Osteocyte (in vitro differentiated cells): ENCODE data around the gene LRRC4C. TPM values are rescaled to one million over a fixed set of nuclear protein-coding genes. Genes with fewer than 3 reads are reported as not detected.

Experiments
- DNase-seq: peaks from one replicate; pipeline ENCODE4 v3.0.0; 2021; ENCODE audit warnings: mixed read lengths; ENCODE audit not compliant: unreplicated experiment; ENCODE audit errors: extremely low spot score
- H3K27ac Mint-ChIP-seq: one replicate; pipeline ENCODE4 v1.8.0; 2021; ENCODE audit warnings: mild to moderate bottlenecking, mixed read lengths; ENCODE audit not compliant: unreplicated experiment
- H3K27me3 Mint-ChIP-seq: one replicate; pipeline ENCODE4 v1.8.0; 2021; ENCODE audit warnings: mixed read lengths; ENCODE audit not compliant: unreplicated experiment
- H3K36me3 Mint-ChIP-seq: one replicate; pipeline ENCODE4 v1.8.0; 2021; ENCODE audit warnings: mixed read lengths; ENCODE audit not compliant: unreplicated experiment
- H3K4me1 Mint-ChIP-seq: one replicate; pipeline ENCODE4 v1.8.0; 2021; ENCODE audit warnings: mixed read lengths; ENCODE audit not compliant: unreplicated experiment
- H3K4me3 Mint-ChIP-seq: one replicate; pipeline ENCODE4 v1.8.0; 2021; ENCODE audit warnings: mild to moderate bottlenecking, moderate library complexity, mixed read lengths; ENCODE audit not compliant: unreplicated experiment
- H3K9me3 Mint-ChIP-seq: one replicate; pipeline ENCODE4 v1.8.0; 2021; ENCODE audit warnings: mixed read lengths; ENCODE audit not compliant: unreplicated experiment
- CTCF ChIP-seq: fragments of 200-600 bp; sonication (generic); IDR thresholded peaks from 2 replicates; pipeline ENCODE4 v1.5.0; 2021; ENCODE audit warnings: antibody characterized with exemption, mild to moderate bottlenecking, moderate library complexity
- total RNA-seq: library from RNA; stranded (reverse); gene quantifications from 2 replicates; pipeline ENCODE4 v1.2.1, GENCODE V29; 2021

Gene LRRC4C
- total RNA-seq, 1 donor from 2014 or later, result 0.16 TPM

- H3K4me1 Mint-ChIP-seq, result no peaks in the 10 kb centered on the region
- H3K36me3 Mint-ChIP-seq, result no peaks in the 10 kb centered on the region
- no peaks in the 10 kb centered on the region for H3K27me3 Mint-ChIP-seq
- no peak for TF ChIP-seq CTCF
- peaks cover 7% of the 10 kb centered on the region for H3K9me3 Mint-ChIP-seq
- no peak overlapping the region for H3K4me3 Mint-ChIP-seq
- DNase-seq, result no peak
- H3K27ac Mint-ChIP-seq, result no peak overlapping the region
Measured at GRCh38 chr11:41404109-41404508, 55.3 kb downstream of the LRRC4C start.

- Mint-ChIP-seq H3K27ac (no peak overlapping the region), H3K4me3 (no peak overlapping the region), H3K36me3 (no peaks in the 10 kb centered on the region), H3K9me3 (peaks cover 3% of the 10 kb centered on the region), H3K27me3 (no peaks in the 10 kb centered on the region), H3K4me1 (no peaks in the 10 kb centered on the region)
- no peak for DNase-seq
- no peak for TF ChIP-seq CTCF
Measured at GRCh38 chr11:41403458-41403857, 56.0 kb downstream of the LRRC4C start.

- TF ChIP-seq CTCF, result no peak
- Mint-ChIP-seq H3K27me3 (no peaks in the 10 kb centered on the region), H3K4me3 (no peak overlapping the region), H3K4me1 (no peaks in the 10 kb centered on the region), H3K27ac (no peak overlapping the region), H3K36me3 (no peaks in the 10 kb centered on the region), H3K9me3 (peaks cover 3% of the 10 kb centered on the region)
- DNase-seq, result no peak
Measured at GRCh38 chr11:41400819-41401382, 58.6 kb downstream of the LRRC4C start.

GRCh38 chr11:41400124-41400523 is 59.3 kb downstream of the LRRC4C start:
- no peak for TF ChIP-seq CTCF
- H3K4me3 Mint-ChIP-seq, result no peak overlapping the region
- H3K36me3 Mint-ChIP-seq, result no peaks in the 10 kb centered on the region
- no peak overlapping the region for H3K27ac Mint-ChIP-seq
- no peaks in the 10 kb centered on the region for H3K4me1 Mint-ChIP-seq
- H3K9me3 Mint-ChIP-seq, result peaks cover 3% of the 10 kb centered on the region
- DNase-seq, result no peak
- no peaks in the 10 kb centered on the region for H3K27me3 Mint-ChIP-seq

GRCh38 chr11:41399323-41399722 is 60.1 kb downstream of the LRRC4C start:
- no peak for TF ChIP-seq CTCF
- H3K4me3 Mint-ChIP-seq, result no peak overlapping the region
- no peaks in the 10 kb centered on the region for H3K4me1 Mint-ChIP-seq
- no peak overlapping the region for H3K27ac Mint-ChIP-seq
- no peak for DNase-seq
- peaks cover 3% of the 10 kb centered on the region for H3K9me3 Mint-ChIP-seq
- no peaks in the 10 kb centered on the region for H3K27me3 Mint-ChIP-seq
- no peaks in the 10 kb centered on the region for H3K36me3 Mint-ChIP-seq
